Panc1 (cell line): Measurements from ENCODE around the gene HTR3D.

Source experiments
- POLR2AphosphoS5 ChIP-seq: IDR thresholded peaks from 2 replicates; pipeline ENCODE4 v1.6.1; 2012; ENCODE audit warnings: mild to moderate bottlenecking, low read depth, low read length, moderate library complexity
- REST ChIP-seq, 2 experiments: IDR thresholded peaks; 2 replicates each; pipeline ENCODE4 v1.6.1; 2011 to 2012; ENCODE audit warnings: low read depth in 2 of 2, control low read depth in 1 of 2, low read length in 1 of 2, mild to moderate bottlenecking in 1 of 2, moderate library complexity in 1 of 2; ENCODE audit not compliant: insufficient read depth in 1 of 2
- TF ChIP-seq, protein P1 (sequence below): fragments of 450-650 bp; IDR thresholded peaks from 2 replicates; pipeline ENCODE4 v1.5.1; 2017; ENCODE audit warnings: mild to moderate bottlenecking

GRCh38 chr3:183984749-183985729, 46.5 kb upstream of the HTR3D start:
- TF ChIP-seq, protein P1, sequence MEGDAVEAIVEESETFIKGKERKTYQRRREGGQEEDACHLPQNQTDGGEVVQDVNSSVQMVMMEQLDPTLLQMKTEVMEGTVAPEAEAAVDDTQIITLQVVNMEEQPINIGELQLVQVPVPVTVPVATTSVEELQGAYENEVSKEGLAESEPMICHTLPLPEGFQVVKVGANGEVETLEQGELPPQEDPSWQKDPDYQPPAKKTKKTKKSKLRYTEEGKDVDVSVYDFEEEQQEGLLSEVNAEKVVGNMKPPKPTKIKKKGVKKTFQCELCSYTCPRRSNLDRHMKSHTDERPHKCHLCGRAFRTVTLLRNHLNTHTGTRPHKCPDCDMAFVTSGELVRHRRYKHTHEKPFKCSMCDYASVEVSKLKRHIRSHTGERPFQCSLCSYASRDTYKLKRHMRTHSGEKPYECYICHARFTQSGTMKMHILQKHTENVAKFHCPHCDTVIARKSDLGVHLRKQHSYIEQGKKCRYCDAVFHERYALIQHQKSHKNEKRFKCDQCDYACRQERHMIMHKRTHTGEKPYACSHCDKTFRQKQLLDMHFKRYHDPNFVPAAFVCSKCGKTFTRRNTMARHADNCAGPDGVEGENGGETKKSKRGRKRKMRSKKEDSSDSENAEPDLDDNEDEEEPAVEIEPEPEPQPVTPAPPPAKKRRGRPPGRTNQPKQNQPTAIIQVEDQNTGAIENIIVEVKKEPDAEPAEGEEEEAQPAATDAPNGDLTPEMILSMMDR = no peak
- TF ChIP-seq REST (IDR thresholded peaks at IDR 0.05; ENCODE audit: insufficient read depth in 1 of 2, low read depth in 2 of 2, low read length in 1 of 2) = no peak
- TF ChIP-seq POLR2AphosphoS5 = no peak
